Raji (cell line): Measurements from ENCODE around the gene IL22.

Experiments
- POLR2A ChIP-seq: IDR thresholded peaks from 2 replicates; pipeline ENCODE4 v1.6.1; 2011; ENCODE audit warnings: low read depth, low read length, control low read depth; ENCODE audit not compliant: insufficient read depth

IL22 gene

DNA sequence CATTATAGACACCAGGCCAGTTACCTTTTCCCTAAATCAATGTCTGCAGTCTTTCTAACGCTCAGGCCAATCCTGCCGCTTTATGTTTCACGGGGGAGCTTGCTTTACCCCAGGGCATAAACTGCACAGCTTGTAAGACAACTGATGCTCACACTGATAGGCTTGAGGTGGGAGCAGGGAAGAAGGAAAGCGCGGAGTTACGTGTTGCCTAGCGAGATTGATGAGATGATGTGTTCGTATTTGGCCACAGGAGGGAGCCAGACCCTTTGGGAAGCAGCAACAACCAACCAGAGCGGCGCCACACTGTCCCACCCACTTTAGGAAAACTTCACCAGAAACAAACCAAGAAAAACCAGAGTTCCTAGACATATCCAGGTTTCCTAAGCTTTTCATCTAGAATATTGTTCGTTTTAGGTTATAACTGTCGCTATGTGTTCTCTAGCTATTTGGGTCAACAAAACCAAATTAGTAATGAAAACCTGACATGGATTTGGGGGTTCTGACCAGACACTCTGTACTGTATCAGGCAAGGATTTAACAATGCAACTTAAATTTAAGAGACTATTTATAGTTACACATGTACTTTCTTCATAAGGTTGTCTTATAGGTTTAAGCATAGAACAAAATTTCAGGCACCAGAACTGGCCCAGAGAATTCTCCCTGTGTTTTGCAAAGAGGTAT lies 30.2 kb downstream of the IL22 start:
- no peak for TF ChIP-seq POLR2A

DNA sequence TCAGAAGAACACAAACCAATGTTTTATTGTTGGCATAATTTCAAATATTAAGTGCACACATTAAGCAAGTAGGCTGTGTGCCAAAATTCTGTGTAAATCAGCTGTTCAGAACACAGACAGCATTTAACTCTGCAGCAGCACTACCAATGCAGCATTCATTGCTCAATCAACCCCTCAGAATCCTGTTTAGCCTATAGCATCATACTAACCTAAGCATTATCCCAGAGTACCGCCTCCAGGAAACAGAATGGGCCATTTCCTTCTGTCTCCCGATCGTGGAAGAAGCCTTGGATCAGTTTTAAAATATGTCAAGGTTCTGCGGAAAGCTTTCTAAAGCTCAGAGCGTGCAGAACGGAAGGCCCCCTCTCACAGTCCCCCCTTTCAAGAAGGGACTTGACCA lies 31.1 kb downstream of the IL22 start:
- TF ChIP-seq POLR2A: no peak

DNA sequence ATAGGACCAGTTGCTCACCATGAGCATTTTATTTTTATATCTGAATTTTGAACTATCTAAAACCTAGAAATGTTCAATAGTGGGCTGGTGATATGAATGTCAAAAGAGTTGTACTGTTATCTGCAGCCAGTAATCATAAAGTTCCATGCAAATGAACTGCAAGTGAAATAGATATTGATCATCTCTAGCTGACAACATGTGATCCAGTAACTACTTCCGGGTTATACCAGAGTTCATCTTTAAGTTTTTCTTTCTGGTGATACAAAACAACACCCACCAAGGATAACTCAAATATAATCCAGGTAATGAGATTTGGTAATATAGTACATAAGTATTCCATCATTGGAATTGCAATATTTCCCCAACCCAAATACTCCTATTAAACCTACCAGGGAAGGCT lies 31.9 kb downstream of the IL22 start:
- TF ChIP-seq POLR2A: no peak

DNA sequence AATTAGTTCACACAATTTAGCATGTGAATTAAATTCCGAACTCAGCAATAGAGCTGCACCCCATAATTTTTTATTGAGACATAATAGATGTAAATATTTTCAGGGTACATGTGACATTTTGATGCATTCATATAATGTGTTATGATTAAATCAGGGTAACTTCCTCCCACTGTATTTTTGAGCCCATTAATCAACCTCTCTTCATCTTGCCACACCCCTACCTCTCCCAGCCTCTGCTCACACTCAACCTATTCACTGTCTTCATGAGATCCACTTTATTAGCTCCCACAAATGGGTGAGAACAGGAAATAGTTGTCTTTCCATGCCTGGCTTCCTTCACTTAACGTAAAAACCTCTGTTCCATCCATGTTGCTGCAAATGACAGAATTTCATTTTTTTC lies 42.5 kb downstream of the IL22 start:
- no peak for TF ChIP-seq POLR2A

DNA sequence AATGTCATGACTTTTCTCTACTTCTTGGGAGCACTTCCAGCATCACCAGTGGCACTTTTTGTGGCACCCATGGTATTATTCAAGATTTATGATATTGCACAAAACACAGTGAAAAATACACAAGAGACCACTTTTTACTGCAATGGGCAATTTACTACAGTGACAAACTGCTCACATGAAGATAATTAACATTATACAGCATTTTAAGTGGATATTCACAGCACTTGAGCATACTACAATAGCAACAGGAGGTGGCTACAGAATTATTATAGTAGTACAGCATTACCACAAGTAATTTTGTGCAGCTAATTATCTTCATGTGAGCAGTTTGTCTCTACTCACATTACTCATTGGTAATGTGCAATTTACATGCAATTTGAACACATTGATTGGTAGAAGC lies 46.1 kb downstream of the IL22 start:
- TF ChIP-seq POLR2A: no peak

DNA sequence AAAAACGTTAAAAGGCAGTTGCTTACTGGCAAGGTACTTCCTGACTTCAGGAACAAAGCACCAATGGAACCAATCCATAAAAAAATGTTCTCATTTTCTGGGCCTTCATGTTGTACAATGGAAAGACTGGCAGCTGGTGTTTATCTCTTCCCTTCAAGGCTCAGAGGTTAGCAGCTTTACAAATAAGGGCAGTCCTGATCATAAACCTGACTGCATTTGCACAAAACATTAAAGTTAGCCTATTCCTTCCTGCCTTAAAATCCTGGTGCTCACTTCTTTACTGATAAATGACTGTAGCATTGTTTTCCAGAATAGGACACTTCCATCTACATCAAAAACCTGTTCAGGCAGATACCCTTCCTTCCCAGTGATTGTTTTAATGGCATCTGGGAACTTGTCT lies 47.0 kb downstream of the IL22 start:
- no peak for TF ChIP-seq POLR2A

DNA sequence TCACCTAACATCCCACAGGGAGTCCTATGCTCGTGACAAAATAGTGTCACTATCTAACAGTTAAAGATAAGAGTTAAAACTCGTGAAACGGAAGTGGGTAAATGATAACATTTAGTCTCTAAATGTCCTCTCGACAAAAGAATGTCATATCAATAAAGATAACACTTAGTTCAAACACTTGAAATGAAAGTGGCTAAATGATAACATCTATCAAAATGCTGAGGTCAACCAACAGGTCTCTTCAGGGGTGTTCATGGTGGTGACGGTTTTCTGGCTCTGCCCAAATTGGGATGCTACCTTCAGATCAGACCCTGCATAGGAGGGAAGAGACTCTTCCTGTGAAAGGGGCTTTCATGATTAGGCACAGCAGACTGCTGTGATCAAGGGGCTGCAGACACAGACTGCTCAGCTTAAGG lies 49.9 kb downstream of the IL22 start:
- no peak for TF ChIP-seq POLR2A

DNA sequence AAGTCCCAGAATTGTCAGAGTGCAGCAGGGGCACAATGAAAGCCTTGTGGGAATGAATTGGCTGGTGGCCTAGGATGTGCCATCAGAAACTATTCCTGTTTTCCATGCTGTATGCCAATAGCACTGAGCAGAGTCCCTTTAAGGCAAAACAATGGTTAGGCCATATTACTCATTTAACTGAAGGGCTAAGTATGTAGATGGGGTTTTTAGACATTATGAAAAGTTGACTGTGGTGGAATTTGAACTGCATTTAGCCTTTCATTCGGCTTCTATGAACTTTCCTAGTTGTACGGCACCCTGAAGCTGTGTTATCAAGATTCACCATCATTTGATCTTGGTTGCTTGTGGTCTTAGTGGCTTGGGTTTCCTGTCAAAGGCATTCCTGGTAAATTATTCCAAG lies 52.5 kb downstream of the IL22 start:
- TF ChIP-seq POLR2A: no peak

DNA sequence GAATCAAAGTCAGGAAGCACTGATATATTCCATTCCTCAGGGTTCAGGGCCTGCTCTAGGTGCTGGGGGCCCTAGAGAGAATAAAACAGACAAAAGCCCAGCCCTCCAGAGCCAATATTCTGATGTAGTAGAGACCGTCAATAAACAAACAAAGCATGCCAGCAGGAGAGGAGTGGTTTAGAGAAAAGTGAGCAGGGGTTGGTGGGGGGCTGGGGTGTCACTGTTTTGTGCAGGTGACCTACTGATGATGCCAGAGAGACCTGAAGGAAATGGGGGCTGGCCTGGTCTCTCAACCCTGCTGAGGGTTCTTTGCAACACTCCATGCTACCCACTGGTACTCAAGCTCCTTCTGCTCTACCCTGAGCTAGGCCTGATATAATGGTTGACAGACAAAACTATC lies 54.3 kb downstream of the IL22 start:
- no peak for TF ChIP-seq POLR2A

DNA sequence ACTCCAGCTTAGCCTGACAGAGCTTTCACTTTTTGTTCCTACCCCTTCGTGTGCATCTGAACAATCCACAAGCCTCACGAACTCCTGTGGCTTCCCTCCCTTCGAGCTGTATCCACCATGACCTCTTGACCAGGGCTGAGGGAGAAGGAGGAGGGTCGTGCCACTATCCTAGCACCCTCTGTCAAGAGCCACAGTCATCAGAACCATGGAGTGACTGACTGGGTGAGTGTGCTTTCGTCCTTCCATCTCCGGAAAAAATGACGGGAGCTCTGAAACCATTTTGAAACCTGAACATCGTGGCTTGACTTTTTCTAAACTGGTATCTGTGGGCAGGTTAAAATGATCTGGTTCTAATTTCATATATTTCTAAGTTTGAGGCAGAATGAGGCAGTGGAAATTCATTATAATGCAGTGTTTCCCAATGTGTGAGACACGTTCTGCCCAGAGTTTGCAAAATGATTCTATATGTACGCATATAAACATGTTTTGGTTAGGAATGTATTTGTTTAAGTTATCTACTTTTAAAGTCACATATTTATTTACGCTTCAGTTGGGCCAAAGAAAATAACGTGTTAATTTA lies 54.8 kb downstream of the IL22 start:
- TF ChIP-seq POLR2A: no peak
